Heart left ventricle (tissue), 16 donors: ENCODE measurements around the gene ZYG11B. TPM values are rescaled to one million over a fixed set of nuclear protein-coding genes. Genes with fewer than 3 reads are reported as not detected.
"Not testable (repeated sequence)": the region's sequence is repeated elsewhere in the genome, so short reads cannot be mapped to it uniquely, and the experiment has no call there.

ENCODE experiments used
- ATAC-seq, 4 donors: fragments of 200-7000 bp; cut with Tn5 transposase; one replicate each; pipeline ENCODE4 v1.9.1; 2020 to 2022; ENCODE audit warnings: moderate library complexity in 4 of 4, mild to moderate bottlenecking in 3 of 4, moderate number of reproducible peaks in 1 of 4
- DNase-seq, 5 donors: peaks; one replicate each; pipeline ENCODE4 v3.0.0-alpha.2; 2020
- H3K27ac ChIP-seq, 12 donors: fragments of 200-600 bp; sonication (generic) in 4 of 12; one replicate each; pipeline versions ENCODE4 v1.5.0 to v1.8.0; 2016 to 2022; ENCODE audit warnings: mild to moderate bottlenecking in 2 of 12
- H3K27me3 ChIP-seq, 9 donors: fragments of 200-600 bp; sonication (generic) in 2 of 9; one replicate each; pipeline versions ENCODE4 v1.5.1 to v1.8.0; 2016 to 2022; ENCODE audit warnings: mild to moderate bottlenecking in 3 of 9
- H3K36me3 ChIP-seq, 9 donors: fragments of 200-600 bp; sonication (generic) in 2 of 9; one replicate each; pipeline versions ENCODE4 v1.5.0 to v1.8.0; 2018 to 2022; ENCODE audit warnings: mild to moderate bottlenecking in 2 of 9
- H3K4me1 ChIP-seq, 12 donors: fragments of 200-600 bp; sonication (generic) in 4 of 12; one replicate each; pipeline versions ENCODE4 v1.5.0 to v1.8.0; 2016 to 2022; ENCODE audit warnings: mild to moderate bottlenecking in 3 of 12
- H3K4me3 ChIP-seq, 12 donors: fragments of 200-600 bp; sonication (generic) in 4 of 12; one replicate each; pipeline versions ENCODE4 v1.5.0 to v1.8.0; 2017 to 2022; ENCODE audit warnings: mild to moderate bottlenecking in 9 of 12, moderate library complexity in 4 of 12
- H3K9me3 ChIP-seq, 12 donors: fragments of 200-600 bp; sonication (generic) in 4 of 12; one replicate each; pipeline versions ENCODE4 v1.5.0 to v1.8.0; 2016 to 2022; ENCODE audit warnings: mild to moderate bottlenecking in 1 of 12
- CTCF ChIP-seq, 12 donors: fragments of 200-600 bp; sonication (generic) in 4 of 12; IDR thresholded peaks; one replicate each; pipeline versions ENCODE4 v1.5.0 to v1.8.0; 2018 to 2022; ENCODE audit warnings: antibody characterized with exemption in 12 of 12, mild to moderate bottlenecking in 5 of 12
- POLR2A ChIP-seq, 2 donors: fragments of 450-650 bp; IDR thresholded peaks; one replicate each; pipeline ENCODE4 v1.6.1; 2017; ENCODE audit warnings: antibody characterized with exemption in 2 of 2, mild to moderate bottlenecking in 2 of 2, moderate library complexity in 2 of 2
- WGBS, 4 donors: extraction: QIAGEN DNeasy Blood & Tissue Kit in 2 of 4; methylation state at CpG; one replicate each; pipeline versions ENCODE4 v1.1.5 to v1.1.7; 2013 to 2018; 5-methylcytosine and 5-hydroxymethylcytosine counted together
- intact Hi-C, 10 donors: fragments of 100-400 bp; cut with DNase I; formaldehyde crosslinking; loops; one replicate each; pipeline versions ENCODE4 v1.11.1 to v1.14.2; 2022
- polyA plus RNA-seq, 2 donors: library from polyadenylated mRNA; stranded (reverse); fragments of 200-250 nt; gene quantifications; one replicate each; pipeline ENCODE4 v1.2.3, GENCODE V29; 2013
- total RNA-seq, 9 donors: library from RNA; depleted of rRNA in 2 of 9; stranded (reverse); fragments of >200 nt in 2 of 9; fragmentation: NEBNext Ultra II Directional in 3 of 9; extraction: Animal tissue kit (Norgen Biotek cat#: 25700) in 3 of 9; gene quantifications; one replicate each; pipeline versions ENCODE4 v1.1.0 to v1.2.4, GENCODE V29; 2016 to 2023
- donor health status: ischemic (EF 13 %, LVEDD 7.1; RV severe dilation, severe dysfunction).
- donor health status: healthy with polysubstance abuse.
- donor health status: DM: no; HTN: yes; CAD: no.
- donor health status: DM: no; HTN: no; CAD: no.
- donor health status: ischemic (EF 25% LVEDD 6.9; RV normal size, moderate dysfunction).
- donor health status: ischemic (EF 25% LVEDD 5.7; RV mildly dilated, moderate dysfunction).
- donor health status: healthy.
- donor health status: DM: yes; HTN: yes; CAD: no.
- donor health status: ischemic (EF 35%, LVEDD 5.7; RV mildly dilated, moderate dysfunction).
- donor health status: nonischemic (EF 11% LVEDD 7.7; RV severe dilation, severe dysfunction).
- donor health status: DM: yes; HTN: yes; CAD: no.
- donor health status: PGD.
- donor health status: ischemic (EF 29% LVEDD 5.4; RV normal size, mild dysfunction).
- donor health status: nonischemic (EF 23%, LVEDD 6.1; RV moderate dilation, normal function).

ZYG11B gene
- total and polyA plus RNA-seq, 11 donors, result 16.6 to 85.4 (median 62.6) TPM

- no peaks in the 10 kb centered on the region for H3K27me3 ChIP-seq
- H3K9me3 ChIP-seq, result no peaks in the 10 kb centered on the region
- H3K4me3 ChIP-seq, result no peak overlapping the region
- DNase-seq (no peak), ATAC-seq (no peak)
- H3K36me3 ChIP-seq, result no peaks in the 10 kb centered on the region
- no peaks in the 10 kb centered on the region for H3K4me1 ChIP-seq
- no peak for TF ChIP-seq POLR2A (IDR thresholded peaks at IDR 0.05)
- TF ChIP-seq CTCF (IDR thresholded peaks at IDR 0.05), result no peak
- intact Hi-C loops, result no loop called here
- no peak overlapping the region for H3K27ac ChIP-seq
- 46 to 71% (median 67%) methylated on average over 2 of the region's 2 CpGs for WGBS, 4 donors
Measured at GRCh38 chr1:52862666-52863458, 136.6 kb downstream of the ZYG11B start.

GRCh38 chr1:52867087-52867863 is 141.0 kb downstream of the ZYG11B start:
- Histone ChIP-seq H3K4me1 (no peaks in the 10 kb centered on the region), H3K27ac (no peak overlapping the region), H3K36me3 (no peaks in the 10 kb centered on the region), H3K4me3 (no peak overlapping the region), H3K27me3 (no peaks in the 10 kb centered on the region), H3K9me3 (no peaks in the 10 kb centered on the region)
- TF ChIP-seq CTCF (IDR thresholded peaks at IDR 0.05) (no peak), POLR2A (IDR thresholded peaks at IDR 0.05) (no peak)
- no peak for DNase-seq
- no peak for ATAC-seq
- 84 to 92% (median 88%) methylated on average over 2 of the region's 2 CpGs for WGBS, 4 donors
- intact Hi-C loops, result no loop called here

- H3K27ac ChIP-seq, H3K27me3 ChIP-seq, intact Hi-C loops, ATAC-seq, DNase-seq, H3K4me1 ChIP-seq, H3K4me3 ChIP-seq, H3K9me3 ChIP-seq, H3K36me3 ChIP-seq: not testable (repeated sequence)
- 94 to 99% (median 95%) methylated on average over 10 to 29 of the region's 29 CpGs for WGBS, 4 donors
Measured at GRCh38 chr1:52869727-52870126, 143.5 kb downstream of the ZYG11B start.

GRCh38 chr1:52876843-52877242 is 150.6 kb downstream of the ZYG11B start:
- Histone ChIP-seq H3K27ac (no peak overlapping the region), H3K4me3 (no peak overlapping the region), H3K36me3 (no peaks in the 10 kb centered on the region), H3K4me1 (no peaks in the 10 kb centered on the region), H3K27me3 (no peaks in the 10 kb centered on the region), H3K9me3 (no peaks in the 10 kb centered on the region)
- intact Hi-C loops, result no loop called here
- DNase-seq (no peak), ATAC-seq (no peak)
- 59 to 66% (median 64%) methylated on average over 2 of the region's 2 CpGs for WGBS, 4 donors
- no peak for TF ChIP-seq CTCF (IDR thresholded peaks at IDR 0.05)
- no peak for TF ChIP-seq POLR2A (IDR thresholded peaks at IDR 0.05)

Other genes with a start within 250 kb of the ZYG11B start
- gene TUT4, start 173.4 kb upstream of the ZYG11B start, total RNA-seq, result 10 to 100 TPM; 23.7 to 43.8 (median 31.5) TPM
- gene TUT4, start 173.4 kb upstream of the ZYG11B start, polyA plus RNA-seq, result 10 to 100 TPM; 14.8 to 21.4 TPM
- 10 to 100 TPM in 3 of 9 donors, 1 to 10 TPM in 6; 5.8 to 19.7 (median 8.2) TPM for gene GPX7, start 124.1 kb upstream of the ZYG11B start, total RNA-seq
- gene GPX7, start 124.1 kb upstream of the ZYG11B start, polyA plus RNA-seq, result 10 to 100 TPM in 1 of 2 donors, 1 to 10 TPM in 1; 8.4 to 20.5 TPM
- under 1 TPM in 1 of 9 donors, not detected in 8; 0.64 TPM for gene SHISAL2A, start 93.3 kb upstream of the ZYG11B start, total RNA-seq
- under 1 TPM in 1 of 2 donors, not detected in 1; 0.08 TPM for gene SHISAL2A, start 93.3 kb upstream of the ZYG11B start, polyA plus RNA-seq
- 10 to 100 TPM; 10.6 to 19.5 (median 16.3) TPM for gene COA7, start 28.1 kb upstream of the ZYG11B start, total RNA-seq
- gene COA7, start 28.1 kb upstream of the ZYG11B start, polyA plus RNA-seq, result 10 to 100 TPM in 1 of 2 donors, 1 to 10 TPM in 1; 6.4 to 19.3 TPM
- gene ZYG11A, start 116.3 kb downstream of the ZYG11B start, total RNA-seq, result under 1 TPM in 2 of 9 donors, not detected in 7; 0.06 to 0.09 TPM
- gene ZYG11A, start 116.3 kb downstream of the ZYG11B start, polyA plus RNA-seq, result not detected
- 100 to 1,000 TPM in 3 of 9 donors, 10 to 100 TPM in 6; 77.1 to 130 (median 96.2) TPM for gene ECHDC2, start 195.3 kb downstream of the ZYG11B start, total RNA-seq
- 100 to 1,000 TPM in 1 of 2 donors, 10 to 100 TPM in 1; 64.9 to 126 TPM for gene ECHDC2, start 195.3 kb downstream of the ZYG11B start, polyA plus RNA-seq
- 100 to 1,000 TPM in 8 of 9 donors, 10 to 100 TPM in 1; 83.4 to 143 (median 132) TPM for gene SCP2, start 200.8 kb downstream of the ZYG11B start, total RNA-seq
- 100 to 1,000 TPM in 1 of 2 donors, 10 to 100 TPM in 1; 95.1 to 134 TPM for gene SCP2, start 200.8 kb downstream of the ZYG11B start, polyA plus RNA-seq